Measurements from ENCODE around the gene SPOP. TPM values are rescaled to one million over a fixed set of nuclear protein-coding genes. Genes with fewer than 3 reads are reported as not detected.
A peak's percentile ranks its signal among the peaks of the same experiment; 100 is the strongest.

SPOP gene
- total RNA-seq, 4 donors from 2014 or later: 27.5 to 57.5 (median 53.5) TPM

- no peak overlapping the region for H3K4me3 ChIP-seq
- peaks cover 16 to 17% of the 10 kb centered on the region in 2 donors for H3K4me1 ChIP-seq
- H3K27ac ChIP-seq: peak overlapping the region in 3 of 4 donors; percentile 1 to 48 (median 14)
- ATAC-seq (peak in 1 of 2 donors; percentile 11), DNase-seq (peak in 1 of 2 donors; percentile 58)
- no peaks in the 10 kb centered on the region for H3K27me3 ChIP-seq
- H3K36me3 ChIP-seq: peaks cover 0 to 65% of the 10 kb centered on the region in 2 donors
- intact Hi-C loops (cut with DNase I; ENCODE audit: low total_unique reads) (loop anchor here (10.0 kb wide), 2 partner anchors 209 to 289 kb away; partner anchors contain the start of genes NGFR and PHB1), in situ Hi-C loops (cut with MboI; ENCODE audit: low sequenced_read_pairs in 4 of 4) (loop anchor here in 1 of 4 donors (25.0 kb wide), 1 partner anchor 291 kb away; the partner anchor contains the start of gene PHB1)
- H3K9me3 ChIP-seq: no peaks in the 10 kb centered on the region
- TF ChIP-seq POLR2A (IDR thresholded peaks at IDR 0.05): no peak
- TF ChIP-seq, protein P1, sequence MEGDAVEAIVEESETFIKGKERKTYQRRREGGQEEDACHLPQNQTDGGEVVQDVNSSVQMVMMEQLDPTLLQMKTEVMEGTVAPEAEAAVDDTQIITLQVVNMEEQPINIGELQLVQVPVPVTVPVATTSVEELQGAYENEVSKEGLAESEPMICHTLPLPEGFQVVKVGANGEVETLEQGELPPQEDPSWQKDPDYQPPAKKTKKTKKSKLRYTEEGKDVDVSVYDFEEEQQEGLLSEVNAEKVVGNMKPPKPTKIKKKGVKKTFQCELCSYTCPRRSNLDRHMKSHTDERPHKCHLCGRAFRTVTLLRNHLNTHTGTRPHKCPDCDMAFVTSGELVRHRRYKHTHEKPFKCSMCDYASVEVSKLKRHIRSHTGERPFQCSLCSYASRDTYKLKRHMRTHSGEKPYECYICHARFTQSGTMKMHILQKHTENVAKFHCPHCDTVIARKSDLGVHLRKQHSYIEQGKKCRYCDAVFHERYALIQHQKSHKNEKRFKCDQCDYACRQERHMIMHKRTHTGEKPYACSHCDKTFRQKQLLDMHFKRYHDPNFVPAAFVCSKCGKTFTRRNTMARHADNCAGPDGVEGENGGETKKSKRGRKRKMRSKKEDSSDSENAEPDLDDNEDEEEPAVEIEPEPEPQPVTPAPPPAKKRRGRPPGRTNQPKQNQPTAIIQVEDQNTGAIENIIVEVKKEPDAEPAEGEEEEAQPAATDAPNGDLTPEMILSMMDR (IDR thresholded peaks at IDR 0.05 in 4 of 5, conservative IDR thresholded peaks at IDR 0.05 in 1 of 5): peak; percentile 14 to 48 (median 32)
Observed at GRCh38 chr17:49703557-49704277, 25.8 kb upstream of the SPOP start.

- Histone ChIP-seq H3K36me3 (peaks cover 0 to 65% of the 10 kb centered on the region in 2 donors), H3K4me3 (no peak overlapping the region), H3K27ac (no peak overlapping the region), H3K4me1 (no peaks in the 10 kb centered on the region), H3K27me3 (no peaks in the 10 kb centered on the region), H3K9me3 (no peaks in the 10 kb centered on the region)
- no peak for ATAC-seq
- TF ChIP-seq, protein P1 (IDR thresholded peaks at IDR 0.05 in 4 of 5, conservative IDR thresholded peaks at IDR 0.05 in 1 of 5): no peak
- DNase-seq: no peak
- in situ Hi-C loops (cut with MboI; ENCODE audit: low sequenced_read_pairs in 4 of 4) (loop anchor here in 1 of 4 donors (25.0 kb wide), 1 partner anchor 289 kb away; the partner anchor contains the start of gene PHB1), intact Hi-C loops (cut with DNase I; ENCODE audit: low total_unique reads) (loop anchor here (10.0 kb wide), 2 partner anchors 206 to 286 kb away; partner anchors contain the start of genes NGFR and PHB1)
Observed at GRCh38 chr17:49700960-49701359, 23.1 kb upstream of the SPOP start.

- ATAC-seq: peak in 1 of 2 donors; percentile 13
- Histone ChIP-seq H3K27me3 (no peaks in the 10 kb centered on the region), H3K27ac (no peak overlapping the region), H3K9me3 (no peaks in the 10 kb centered on the region), H3K36me3 (peaks cover 0 to 57% of the 10 kb centered on the region in 2 donors), H3K4me1 (peaks cover 0 to 3% of the 10 kb centered on the region in 2 donors), H3K4me3 (no peak overlapping the region)
- TF ChIP-seq, protein P1 (IDR thresholded peaks at IDR 0.05 in 4 of 5, conservative IDR thresholded peaks at IDR 0.05 in 1 of 5): no peak
- no peak for TF ChIP-seq POLR2A (IDR thresholded peaks at IDR 0.05)
- in situ Hi-C loops (cut with MboI; ENCODE audit: low sequenced_read_pairs in 4 of 4) (loop anchor here in 2 of 4 donors (5.0 to 25.0 kb wide), 2 partner anchors 128 to 288 kb away; partner anchors contain the start of gene PHB1 (in 1 of the 2)), intact Hi-C loops (cut with DNase I; ENCODE audit: low total_unique reads) (loop anchor here (10.0 kb wide), 2 partner anchors 205 to 285 kb away; partner anchors contain the start of genes NGFR and PHB1)
- no peak for DNase-seq
Observed at GRCh38 chr17:49699966-49700575, 22.2 kb upstream of the SPOP start.

DNA sequence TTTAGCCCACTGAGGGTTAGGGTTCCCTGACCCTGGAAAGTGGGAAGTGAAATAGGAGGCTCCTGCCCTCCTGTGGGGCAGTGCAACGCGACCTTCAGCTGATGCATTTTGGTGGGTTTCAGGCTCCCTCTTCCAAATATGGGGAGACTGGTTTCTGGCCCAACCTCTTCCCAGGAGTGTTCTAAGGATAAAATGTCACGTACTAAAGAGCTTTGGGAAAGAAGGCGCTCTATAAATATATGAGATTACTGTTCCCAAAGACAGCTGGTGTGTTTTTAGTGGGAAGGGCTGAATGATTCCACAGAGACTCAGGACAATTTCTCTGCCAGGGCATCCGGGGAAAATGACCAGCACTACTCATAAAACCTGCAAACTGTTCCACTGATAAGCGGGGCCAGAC is 20.1 kb upstream of the SPOP start:
- peaks cover 0 to 36% of the 10 kb centered on the region in 2 donors for H3K36me3 ChIP-seq
- ATAC-seq: no peak

More for the DNA sequence above, 20.1 kb upstream of the SPOP start:
- in situ Hi-C loops (cut with MboI; ENCODE audit: low sequenced_read_pairs in 4 of 4) (loop anchor here in 1 of 4 donors (5.0 kb wide), 1 partner anchor 126 kb away; no protein-coding TSS in a partner anchor), intact Hi-C loops (cut with DNase I; ENCODE audit: low total_unique reads) (no loop called here)
- Histone ChIP-seq H3K9me3 (no peaks in the 10 kb centered on the region), H3K27me3 (no peaks in the 10 kb centered on the region), H3K27ac (peak overlapping the region in 3 of 4 donors; percentile 10 to 32 (median 18)), H3K4me1 (peaks cover 0 to 4% of the 10 kb centered on the region in 2 donors), H3K4me3 (no peak overlapping the region)
- TF ChIP-seq, protein P1 (IDR thresholded peaks at IDR 0.05 in 4 of 5, conservative IDR thresholded peaks at IDR 0.05 in 1 of 5): no peak
- no peak for TF ChIP-seq POLR2A (IDR thresholded peaks at IDR 0.05)
- DNase-seq: peak in 1 of 2 donors; percentile 8

Data from gastrocnemius medialis (tissue), 4 donors.